Gastrocnemius medialis (tissue), 4 donors: ENCODE results near the gene DENR.

ENCODE experiments used
- POLR2A ChIP-seq, 2 donors: fragments of 450-650 bp; IDR thresholded peaks; one replicate each; pipeline ENCODE4 v1.6.1; 2017; ENCODE audit warnings: antibody characterized with exemption in 2 of 2, mild to moderate bottlenecking in 2 of 2, moderate library complexity in 2 of 2
- TF ChIP-seq, protein P1 (sequence below), 5 experiments: fragments of 450-650 bp in 3 of 5; fragments of 200-600 bp in 2 of 5; sonication (generic) in 2 of 5; IDR thresholded peaks in 4 of 5; conservative IDR thresholded peaks in 1 of 5; 1 replicate in 4 of 5; 2 replicates in 1 of 5; pipeline ENCODE4 v1.5.1; 2016 to 2019; ENCODE audit warnings: antibody characterized with exemption in 5 of 5, mild to moderate bottlenecking in 3 of 5, moderate library complexity in 3 of 5

GRCh38 chr12:122738571-122738970, 14.1 kb upstream of the DENR start:
- TF ChIP-seq, protein P1, sequence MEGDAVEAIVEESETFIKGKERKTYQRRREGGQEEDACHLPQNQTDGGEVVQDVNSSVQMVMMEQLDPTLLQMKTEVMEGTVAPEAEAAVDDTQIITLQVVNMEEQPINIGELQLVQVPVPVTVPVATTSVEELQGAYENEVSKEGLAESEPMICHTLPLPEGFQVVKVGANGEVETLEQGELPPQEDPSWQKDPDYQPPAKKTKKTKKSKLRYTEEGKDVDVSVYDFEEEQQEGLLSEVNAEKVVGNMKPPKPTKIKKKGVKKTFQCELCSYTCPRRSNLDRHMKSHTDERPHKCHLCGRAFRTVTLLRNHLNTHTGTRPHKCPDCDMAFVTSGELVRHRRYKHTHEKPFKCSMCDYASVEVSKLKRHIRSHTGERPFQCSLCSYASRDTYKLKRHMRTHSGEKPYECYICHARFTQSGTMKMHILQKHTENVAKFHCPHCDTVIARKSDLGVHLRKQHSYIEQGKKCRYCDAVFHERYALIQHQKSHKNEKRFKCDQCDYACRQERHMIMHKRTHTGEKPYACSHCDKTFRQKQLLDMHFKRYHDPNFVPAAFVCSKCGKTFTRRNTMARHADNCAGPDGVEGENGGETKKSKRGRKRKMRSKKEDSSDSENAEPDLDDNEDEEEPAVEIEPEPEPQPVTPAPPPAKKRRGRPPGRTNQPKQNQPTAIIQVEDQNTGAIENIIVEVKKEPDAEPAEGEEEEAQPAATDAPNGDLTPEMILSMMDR (IDR thresholded peaks at IDR 0.05 in 4 of 5, conservative IDR thresholded peaks at IDR 0.05 in 1 of 5) = no peak
- no peak for TF ChIP-seq POLR2A (IDR thresholded peaks at IDR 0.05)
